BE2C (cell line): Measurements from ENCODE around the gene KCNMB3. TPM values are rescaled to one million over a fixed set of nuclear protein-coding genes. Genes with fewer than 3 reads are reported as not detected.

ENCODE experiments used
- DNase-seq: peaks from one replicate; pipeline ENCODE4 v3.0.0-alpha.2; 2020
- H3K27me3 ChIP-seq: fragments of 250-450 bp; sonication (Bioruptor Pico); 2 replicates; pipeline ENCODE4 v1.5.1; 2020; ENCODE audit warnings: mild to moderate bottlenecking
- H3K36me3 ChIP-seq: fragments of 250-450 bp; sonication (Bioruptor Pico); 2 replicates; pipeline ENCODE4 v1.5.1; 2020; ENCODE audit warnings: mild to moderate bottlenecking
- H3K4me1 ChIP-seq: fragments of 250-450 bp; sonication (Bioruptor Pico); 2 replicates; pipeline ENCODE4 v1.5.1; 2020
- H3K4me3 ChIP-seq: 2 replicates; pipeline ENCODE4 v1.5.1; 2011; ENCODE audit warnings: low read depth, low read length
- H3K9me3 ChIP-seq: fragments of 250-450 bp; sonication (Bioruptor Pico); 2 replicates; pipeline ENCODE4 v1.5.1; 2020
- CTCF ChIP-seq: IDR thresholded peaks from 2 replicates; pipeline ENCODE4 v1.5.1; 2012; ENCODE audit warnings: mild to moderate bottlenecking, low read depth, low read length
- polyA plus RNA-seq: library from polyadenylated mRNA; unstranded; fragments of >200 nt; gene quantifications from one replicate; pipeline ENCODE4 v1.2.1, GENCODE V29; 2012; ENCODE audit warnings: low read depth, missing spikeins; ENCODE audit not compliant: insufficient read length, insufficient read depth

KCNMB3 gene
- 5.4 TPM for polyA plus RNA-seq

GRCh38 chr3:179250803-179251476 lies at the start of gene KCNMB3:
Gene KCNMB3, minus strand, starts transcription at chr3:179251114. Its CDS starts 124 bp downstream, at chr3:179250990.
- Histone ChIP-seq H3K4me1 (no peaks in the 10 kb centered on the region), H3K27me3 (no peaks in the 10 kb centered on the region), H3K4me3 (no peak within 1 kb of the TSS), H3K9me3 (no peaks in the 10 kb centered on the region), H3K36me3 (0 out of 2 replicates have a peak, but pooled peaks cover 3% of the 10 kb centered on the region)
- TF ChIP-seq CTCF: no peak
- no peak for DNase-seq

GRCh38 chr3:179299999-179300613 lies 49.2 kb upstream of the KCNMB3 start:
- Histone ChIP-seq H3K4me1 (no peaks in the 10 kb centered on the region), H3K36me3 (no peaks in the 10 kb centered on the region), H3K4me3 (no peak overlapping the region), H3K27me3 (peaks cover 8% of the 10 kb centered on the region), H3K9me3 (no peaks in the 10 kb centered on the region)
- TF ChIP-seq CTCF: no peak
- DNase-seq: no peak

GRCh38 chr3:179299316-179299715 lies 48.4 kb upstream of the KCNMB3 start:
- no peak for TF ChIP-seq CTCF
- H3K27me3 ChIP-seq: peaks cover 8% of the 10 kb centered on the region
- no peaks in the 10 kb centered on the region for H3K4me1 ChIP-seq
- H3K9me3 ChIP-seq: no peaks in the 10 kb centered on the region
- H3K4me3 ChIP-seq: no peak overlapping the region
- DNase-seq: no peak
- H3K36me3 ChIP-seq: no peaks in the 10 kb centered on the region

- TF ChIP-seq CTCF: no peak
Measured at GRCh38 chr3:179297971-179298725, 47.2 kb upstream of the KCNMB3 start.

GRCh38 chr3:179292450-179292849 lies 41.5 kb upstream of the KCNMB3 start:
- Histone ChIP-seq H3K36me3 (no peaks in the 10 kb centered on the region), H3K4me1 (no peaks in the 10 kb centered on the region; the same call in 1 of the 2 replicates), H3K4me3 (no peak overlapping the region), H3K27me3 (no peaks in the 10 kb centered on the region; the same call in 1 of the 2 replicates), H3K9me3 (no peaks in the 10 kb centered on the region)
- TF ChIP-seq CTCF: no peak
- DNase-seq: no peak

More at GRCh38 chr3:179297971-179298725, 47.2 kb upstream of the KCNMB3 start:
- H3K9me3 ChIP-seq: no peaks in the 10 kb centered on the region
- H3K4me3 ChIP-seq: no peak overlapping the region
- H3K27me3 ChIP-seq: no peaks in the 10 kb centered on the region; the same call in none of the 2 replicates
- DNase-seq: no peak
- H3K4me1 ChIP-seq: no peaks in the 10 kb centered on the region
- H3K36me3 ChIP-seq: no peaks in the 10 kb centered on the region
